Right hindlimb (tissue), 1 donor: ENCODE measurements around the gene ARHGAP10.
A peak's percentile ranks its signal among the peaks of the same experiment; 100 is the strongest.
"Not testable (repeated sequence)": the region's sequence is repeated elsewhere in the genome, so short reads cannot be mapped to it uniquely, and the experiment has no call there.

Source experiments
- DNase-seq: peaks from one replicate; pipeline ENCODE4 v3.0.0-alpha.2; 2018

Gene ARHGAP10

DNA sequence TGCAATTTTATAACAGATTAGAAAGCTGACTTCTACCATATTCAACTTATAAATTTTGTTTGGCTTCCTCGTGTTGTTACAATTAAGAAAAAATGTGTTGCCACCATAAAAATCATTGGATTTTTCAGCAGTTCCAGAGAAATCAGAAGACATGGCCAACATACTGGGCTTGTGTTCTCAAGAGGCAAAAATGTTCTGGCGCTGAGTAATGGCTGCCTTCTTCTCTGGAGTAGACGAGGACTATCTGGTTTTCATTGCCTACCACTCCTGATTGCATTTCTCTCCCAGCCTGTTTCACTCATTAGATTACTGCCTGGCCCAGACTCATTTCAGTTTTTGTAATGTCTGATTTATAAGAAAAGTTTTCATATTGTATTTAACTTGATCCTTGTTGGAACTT, 122.3 kb downstream of the ARHGAP10 start:
- no peak for DNase-seq

DNA sequence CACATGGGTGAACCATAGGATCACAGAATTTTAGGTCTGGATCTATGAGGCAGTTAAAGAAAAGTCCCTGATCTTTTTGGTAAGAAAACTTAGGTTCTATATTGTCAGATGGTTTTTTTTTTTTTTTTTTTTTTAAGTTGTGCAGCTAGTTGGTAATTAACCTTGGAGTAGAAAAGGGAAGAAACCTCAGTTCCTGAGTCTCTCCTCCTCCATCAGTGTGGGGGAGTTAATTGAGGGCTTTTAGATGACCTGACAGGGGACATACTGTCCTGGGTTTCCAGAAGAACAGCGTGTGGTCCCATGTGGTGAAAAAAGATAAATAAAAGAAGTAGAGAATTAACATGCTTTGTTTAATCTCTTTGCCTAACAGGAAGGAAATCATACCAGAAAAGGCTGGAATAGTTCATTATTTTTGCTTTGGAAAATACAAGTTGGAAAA, 123.7 kb downstream of the ARHGAP10 start:
- no peak for DNase-seq

DNA sequence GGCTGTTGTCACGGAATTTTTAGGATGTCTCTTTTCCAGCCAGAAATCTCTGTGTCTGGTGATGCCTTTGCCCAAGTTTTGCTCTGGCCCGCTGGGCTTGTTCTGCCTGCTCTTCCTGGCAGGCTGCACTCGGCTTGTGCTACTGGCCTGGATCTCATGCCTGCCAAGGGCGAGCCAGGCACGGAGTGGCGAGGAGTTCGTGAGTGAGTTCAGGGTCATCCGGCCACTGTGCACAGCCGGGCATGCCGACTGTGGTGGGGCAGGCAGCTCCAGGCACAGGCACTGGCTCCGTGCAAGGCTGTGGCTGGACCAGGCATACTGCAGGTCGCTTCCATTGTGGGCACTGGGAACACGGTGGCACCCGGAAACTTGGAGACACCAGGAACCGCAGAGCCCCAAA, 129.1 kb downstream of the ARHGAP10 start:
- DNase-seq, result no peak

DNA sequence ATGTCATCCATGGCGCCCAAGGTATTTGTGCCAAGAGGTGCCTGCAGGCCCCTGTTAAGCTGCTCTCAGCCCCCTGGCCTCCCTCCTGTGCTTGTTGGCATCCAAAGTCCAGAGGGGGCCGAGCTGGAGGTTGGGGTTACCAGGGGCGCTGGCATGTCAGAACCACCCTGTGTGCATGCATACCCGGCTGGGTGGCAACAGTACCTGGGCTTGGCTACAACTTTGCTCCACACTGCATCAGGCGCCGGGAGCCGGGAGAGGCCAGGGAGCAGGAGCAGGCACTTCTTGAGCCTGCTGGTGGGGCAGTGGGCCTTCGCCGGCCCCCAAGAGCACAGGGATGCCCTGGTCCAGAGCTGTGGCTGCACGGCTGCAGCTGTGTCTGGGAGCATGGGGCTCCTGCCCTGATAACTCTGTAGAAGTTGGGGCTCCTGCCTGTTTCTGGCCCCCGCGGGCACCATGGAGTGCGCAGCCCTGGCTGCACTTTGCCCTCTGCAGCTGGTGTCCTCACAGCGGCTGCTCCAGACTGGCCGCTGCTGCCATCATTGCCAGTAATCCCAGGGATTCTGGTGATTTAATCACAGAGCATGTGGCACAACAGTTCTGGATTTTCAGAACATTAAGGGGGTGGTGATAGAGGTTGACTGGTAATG, 130.3 kb downstream of the ARHGAP10 start:
- no peak for DNase-seq

DNA sequence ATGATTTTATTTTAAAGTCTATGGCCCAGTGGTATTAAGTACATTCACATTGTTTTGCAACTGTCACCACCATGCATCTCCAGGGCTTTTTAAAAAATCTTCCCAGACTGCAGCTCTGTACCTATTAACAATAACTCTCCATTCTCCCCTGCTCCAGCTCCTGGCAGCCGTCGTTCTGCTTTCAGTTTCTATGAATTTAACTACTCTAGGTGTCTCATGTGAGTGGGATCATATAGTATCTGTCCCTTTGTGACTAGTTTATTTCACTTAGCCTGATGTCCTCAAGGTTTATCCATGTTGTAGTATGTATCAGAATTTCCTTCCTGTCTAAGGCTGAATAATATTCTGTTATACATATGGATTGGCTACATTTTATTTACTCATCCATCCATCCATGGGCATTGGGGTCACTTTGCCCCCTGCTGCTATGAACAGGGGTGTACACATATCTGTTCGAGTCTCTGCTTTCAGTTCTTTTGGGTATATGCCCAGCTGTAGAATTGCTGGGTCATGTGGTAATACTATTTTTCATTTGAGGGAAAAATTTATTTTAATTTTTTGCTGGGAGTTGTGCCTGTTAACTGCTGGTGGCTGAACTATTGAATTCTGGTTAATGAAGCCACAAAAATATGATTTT, 131.3 kb downstream of the ARHGAP10 start:
- DNase-seq, result no peak

DNA sequence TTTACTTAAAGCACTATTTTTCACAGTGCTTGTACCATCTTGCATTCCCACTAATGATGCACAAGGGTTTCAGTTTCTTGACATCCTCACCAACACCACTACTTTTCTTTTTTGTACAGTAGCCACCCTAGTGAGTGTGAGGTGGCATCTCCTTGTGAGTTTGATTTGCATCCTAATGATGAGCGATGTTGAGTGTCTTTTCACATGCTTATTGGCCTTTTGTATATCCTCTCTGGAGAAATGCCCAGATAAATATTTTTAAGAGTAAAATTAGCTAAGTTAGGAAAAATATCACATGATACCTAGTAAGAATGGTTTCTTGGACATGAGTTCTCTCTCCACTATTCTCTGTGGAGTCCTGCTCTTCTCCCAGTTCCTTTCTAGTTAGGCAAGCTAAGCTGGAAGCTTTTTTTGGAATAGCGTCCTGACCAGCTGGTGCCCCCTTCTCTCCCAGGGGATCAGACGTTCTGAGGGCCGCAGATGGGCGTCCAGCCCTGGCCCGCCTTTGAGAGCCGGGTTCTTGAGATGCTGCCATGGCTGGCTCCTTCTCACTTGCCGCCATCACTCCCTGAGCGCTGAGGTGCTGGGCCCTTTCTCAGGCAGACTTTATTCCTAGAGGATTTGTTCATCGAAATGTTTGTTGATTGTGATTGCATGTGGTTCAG, 132.1 kb downstream of the ARHGAP10 start:
- no peak for DNase-seq

DNA sequence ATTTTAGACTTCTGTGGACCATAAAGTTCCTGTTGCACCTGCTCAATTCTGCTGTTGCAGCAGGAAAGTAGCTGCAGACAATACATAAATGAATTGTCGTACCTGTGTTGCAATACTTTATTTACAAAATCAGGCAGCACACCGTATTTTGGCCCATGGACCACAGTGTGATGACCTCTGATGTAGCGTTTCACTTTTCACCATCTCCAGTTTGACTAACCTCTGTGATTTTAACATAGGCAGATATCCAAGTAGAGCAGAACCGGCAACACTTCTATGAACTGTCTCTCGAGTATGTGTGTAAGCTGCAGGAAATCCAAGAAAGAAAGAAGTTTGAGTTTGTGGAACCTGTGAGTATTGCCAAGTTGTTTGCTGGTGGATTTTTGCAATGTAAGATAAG, 132.7 kb downstream of the ARHGAP10 start:
- no peak for DNase-seq

DNA sequence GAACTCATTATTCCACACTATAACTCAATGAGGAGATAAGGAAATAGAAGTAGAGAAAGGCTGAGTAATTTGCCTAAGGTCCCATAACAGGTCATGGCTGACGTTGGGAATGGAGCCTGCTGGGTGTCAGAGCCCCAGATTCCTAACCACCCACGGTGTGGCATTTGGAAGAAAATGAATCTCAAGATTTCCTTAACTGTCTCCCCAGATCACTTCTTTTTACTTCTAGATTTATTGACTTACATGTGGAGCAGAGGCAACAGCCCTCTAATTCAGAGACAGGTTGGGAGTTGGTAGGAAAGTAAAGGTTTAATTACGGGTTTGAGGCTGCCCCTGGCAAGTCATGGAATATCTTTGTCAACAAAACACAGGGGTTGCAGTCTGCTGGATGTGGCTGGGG, 134.0 kb downstream of the ARHGAP10 start:
- DNase-seq, result no peak

DNA sequence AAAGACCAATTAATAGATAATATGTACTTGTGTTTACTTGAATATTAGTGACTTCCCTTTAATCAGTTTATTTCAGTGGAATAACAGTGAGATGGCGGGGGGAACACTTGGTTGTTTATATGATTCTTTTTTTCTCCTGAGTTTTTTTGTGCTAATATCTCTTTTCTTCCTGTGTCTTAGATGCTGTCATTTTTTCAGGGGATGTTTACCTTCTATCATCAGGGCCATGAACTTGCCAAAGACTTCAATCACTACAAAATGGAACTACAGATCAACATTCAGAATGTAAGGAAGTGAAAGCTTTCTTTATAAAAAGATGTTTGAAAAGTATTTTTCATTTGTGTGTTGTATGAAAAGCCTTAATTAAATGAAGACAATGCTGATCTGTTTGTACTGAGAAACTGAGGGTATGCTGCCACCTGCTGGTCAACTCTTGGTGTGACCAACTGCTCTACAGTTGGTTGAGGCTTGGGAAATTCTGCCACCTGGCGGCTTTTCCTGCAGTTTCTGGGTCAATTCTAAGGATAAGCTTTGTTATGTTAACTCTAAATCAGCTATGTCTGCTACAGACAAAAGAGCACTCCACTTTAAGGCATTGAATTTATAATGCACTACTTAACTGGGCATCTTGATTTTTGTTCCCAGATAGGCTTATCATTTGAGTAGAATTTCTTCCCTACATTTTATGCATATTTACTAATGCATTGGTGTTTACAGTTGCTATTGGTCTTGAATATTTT, 134.8 kb downstream of the ARHGAP10 start:
- DNase-seq, result peak; percentile 92

DNA sequence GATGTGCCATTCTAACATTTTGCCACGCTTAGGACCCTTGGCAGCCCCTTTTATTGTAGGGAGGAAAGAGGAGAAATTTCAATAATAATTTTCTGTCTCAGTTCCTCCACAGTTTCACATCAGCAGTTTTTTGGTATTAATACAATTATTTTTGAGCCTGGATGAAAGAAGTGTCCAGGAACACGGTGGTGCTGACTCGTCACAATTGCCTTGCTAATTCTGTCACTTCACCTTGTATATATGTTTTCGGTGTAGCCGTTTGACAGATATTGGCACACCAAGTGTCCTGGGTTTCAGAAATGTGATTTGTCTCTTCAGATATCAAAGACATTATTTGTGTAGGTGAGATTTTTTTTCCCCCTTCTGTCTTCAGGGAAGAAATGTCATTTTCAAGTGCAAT, 142.2 kb downstream of the ARHGAP10 start:
- DNase-seq, result no peak

DNA sequence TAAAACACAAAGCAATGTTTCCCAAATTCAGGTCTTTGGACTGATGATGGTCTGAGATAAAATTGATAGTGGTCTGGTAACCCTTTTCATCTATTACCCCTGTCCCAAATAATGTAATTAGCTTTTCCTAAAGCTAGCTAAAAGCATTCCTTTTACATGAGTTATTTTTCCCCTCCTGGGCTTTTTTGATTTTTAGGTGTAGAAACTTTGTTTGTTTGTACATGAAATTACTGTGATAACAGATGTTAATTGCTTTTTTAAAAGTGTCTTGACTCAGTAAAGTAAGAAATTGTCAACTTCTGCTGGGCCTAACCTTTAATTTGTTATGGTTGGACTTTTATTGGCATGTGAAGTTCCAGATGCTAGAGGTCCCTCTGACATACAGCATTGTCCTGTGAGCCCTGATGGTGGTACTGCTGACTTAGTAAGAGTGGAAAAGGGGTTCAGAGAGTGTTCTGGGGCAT, 145.5 kb downstream of the ARHGAP10 start:
- DNase-seq, result no peak

DNA sequence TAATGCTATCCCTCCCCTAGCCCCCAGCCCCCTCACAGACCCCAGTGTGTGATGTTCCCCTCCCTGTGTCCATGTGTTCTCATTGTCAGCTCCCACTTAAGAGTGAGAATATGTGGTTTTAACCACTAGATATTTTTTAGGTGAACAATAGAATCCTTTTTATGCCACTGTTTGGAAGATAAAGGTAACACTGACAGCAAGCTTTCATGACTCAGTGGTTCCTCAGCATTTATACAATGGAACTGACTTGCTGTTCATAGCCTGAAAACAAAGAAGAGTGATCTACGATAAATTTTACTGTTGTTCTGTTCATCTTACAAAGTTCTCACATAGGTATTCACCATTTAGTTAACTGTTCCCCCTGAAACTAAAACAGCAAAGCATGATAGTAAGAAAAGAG, 147.8 kb downstream of the ARHGAP10 start:
- no peak for DNase-seq

DNA sequence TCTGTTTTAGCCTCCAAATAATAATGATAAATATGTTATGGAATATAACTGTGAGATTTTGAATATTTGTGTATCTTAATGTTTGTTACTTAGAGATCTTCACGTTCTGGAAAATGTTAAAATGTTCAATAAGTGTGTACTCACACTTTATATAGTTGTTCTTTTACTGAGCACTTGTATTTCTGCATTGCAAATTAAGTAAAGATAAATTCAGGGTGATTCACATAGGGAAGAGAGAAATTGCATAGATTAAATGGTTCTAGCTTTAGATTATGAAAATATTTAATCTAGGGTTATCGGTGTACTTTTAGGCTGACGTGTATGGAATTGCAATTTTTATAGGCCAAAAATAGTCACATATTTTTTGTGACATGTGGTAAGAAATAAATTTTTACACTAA, 148.6 kb downstream of the ARHGAP10 start:
- DNase-seq, result no peak

DNA sequence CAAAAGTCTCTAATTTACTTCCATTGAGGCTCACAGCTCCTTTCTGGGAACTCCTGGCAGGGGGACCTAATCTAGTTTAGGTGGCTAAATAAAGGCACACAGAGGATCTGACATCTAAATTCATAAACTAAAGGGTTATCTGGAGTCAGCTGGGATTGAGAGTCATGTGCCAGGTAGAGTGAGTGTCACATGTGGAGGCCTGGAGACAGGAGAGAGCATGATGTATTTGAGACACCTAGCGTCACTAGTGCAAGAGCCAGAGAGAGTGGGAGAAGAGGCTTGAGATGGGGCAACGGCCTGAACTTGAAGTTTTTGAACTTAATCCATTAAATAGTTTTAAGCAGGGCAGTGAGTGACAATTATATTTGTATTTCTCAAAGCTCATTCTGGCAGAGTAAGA, 152.6 kb downstream of the ARHGAP10 start:
- no peak for DNase-seq

DNA sequence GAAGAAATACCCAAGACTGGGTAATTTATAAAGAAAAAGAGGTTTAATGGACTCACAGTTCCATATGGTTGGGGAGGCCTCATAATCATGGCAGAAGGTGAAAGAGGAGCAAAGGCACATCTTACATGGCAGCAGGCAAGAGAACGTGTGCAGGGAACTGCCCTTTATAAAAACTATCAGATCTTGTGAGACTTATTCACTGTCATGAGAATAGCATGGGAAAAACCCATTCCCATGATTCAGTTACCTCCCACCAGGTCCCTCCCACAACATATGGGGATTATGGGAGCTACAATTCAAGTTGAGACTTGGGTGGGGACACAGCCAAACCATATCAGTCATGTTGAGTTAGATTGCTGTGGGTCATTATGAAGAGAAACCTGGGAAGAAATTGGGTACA, 153.3 kb downstream of the ARHGAP10 start:
- DNase-seq, result not testable (repeated sequence)

DNA sequence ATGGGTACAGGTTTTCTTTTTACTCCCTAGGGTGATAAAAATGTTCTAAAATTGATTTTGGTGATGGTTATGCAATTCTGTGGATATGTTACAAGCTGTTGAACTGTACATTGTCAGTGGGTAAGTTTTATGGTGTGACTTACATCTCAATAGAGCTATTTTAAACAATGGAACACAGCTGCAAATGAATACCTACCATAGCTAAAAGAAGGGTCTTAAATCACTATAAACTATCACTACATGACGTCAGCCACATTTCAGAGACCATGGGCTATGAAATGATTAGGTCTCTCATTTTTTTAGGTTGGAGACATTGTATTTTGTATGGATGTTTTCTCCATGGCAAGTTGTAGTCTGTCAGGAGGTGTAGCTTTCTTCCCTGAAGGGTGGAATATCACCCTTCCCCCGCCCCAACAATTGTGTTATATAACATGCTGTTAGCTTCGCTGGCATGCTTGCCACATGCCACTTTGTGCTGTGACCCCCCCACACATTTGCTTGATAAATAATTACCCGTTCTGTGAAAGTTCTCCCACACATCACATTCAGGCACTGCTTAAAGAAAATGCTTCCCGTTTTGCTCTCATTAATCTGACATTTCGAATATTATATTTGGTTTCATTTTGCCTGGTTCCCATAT, 159.7 kb downstream of the ARHGAP10 start:
- DNase-seq, result no peak

DNA sequence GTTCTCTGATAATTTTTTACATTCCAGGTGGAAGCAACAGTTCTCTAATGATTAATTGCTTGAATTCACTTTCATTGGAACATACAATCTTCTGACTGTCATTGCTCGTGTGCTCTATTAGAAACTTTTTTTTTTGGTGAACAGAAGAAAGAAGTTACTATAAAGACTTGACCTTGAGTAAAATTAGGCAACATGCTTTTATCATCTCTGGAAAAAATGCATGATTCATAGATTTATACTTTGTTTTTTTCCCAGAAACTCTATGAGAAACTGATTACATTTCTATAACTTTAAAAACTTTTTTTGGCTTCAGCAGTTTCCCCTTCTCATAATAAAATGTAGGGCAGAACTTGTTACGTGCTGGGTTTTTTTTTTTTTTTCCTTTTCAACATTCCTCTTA, 167.6 kb downstream of the ARHGAP10 start:
- DNase-seq, result no peak

DNA sequence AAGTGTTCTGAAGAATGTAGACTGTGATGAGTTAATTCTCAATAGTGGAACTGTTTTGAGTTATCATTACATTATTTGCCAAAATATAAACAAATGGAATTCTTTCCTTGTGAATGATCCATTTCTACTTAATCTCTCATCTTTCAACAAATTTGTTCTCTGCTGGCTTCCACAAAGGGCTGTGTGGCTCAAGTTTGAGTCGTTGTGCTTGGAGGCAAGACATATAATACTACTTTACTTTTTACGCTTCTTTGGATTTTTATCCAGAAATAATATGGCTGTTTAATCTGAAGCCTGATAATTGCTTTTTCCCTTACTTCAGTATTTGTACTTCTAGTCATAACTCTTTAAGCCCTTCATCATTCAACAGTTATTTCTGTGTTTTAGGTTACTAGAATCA, 169.5 kb downstream of the ARHGAP10 start:
- DNase-seq, result no peak

DNA sequence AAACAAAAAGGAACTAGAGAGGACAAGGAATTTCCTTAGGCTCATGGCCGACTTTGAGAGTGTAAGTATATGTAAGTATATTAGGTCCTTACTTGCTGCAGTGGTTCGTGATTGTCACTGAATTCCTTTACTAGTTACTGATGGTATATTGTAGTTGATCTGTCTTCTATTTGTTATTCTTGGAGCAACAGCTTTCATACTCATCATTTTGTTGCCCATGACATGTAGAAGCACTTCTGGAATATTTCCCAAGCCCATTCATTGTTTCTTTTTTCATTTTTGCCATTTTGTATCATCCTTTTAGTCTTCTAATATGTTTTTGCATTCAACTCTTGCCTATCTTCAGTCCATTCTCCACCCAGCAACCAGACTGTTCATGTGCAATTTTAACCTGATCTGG, 170.0 kb downstream of the ARHGAP10 start:
- DNase-seq, result no peak

DNA sequence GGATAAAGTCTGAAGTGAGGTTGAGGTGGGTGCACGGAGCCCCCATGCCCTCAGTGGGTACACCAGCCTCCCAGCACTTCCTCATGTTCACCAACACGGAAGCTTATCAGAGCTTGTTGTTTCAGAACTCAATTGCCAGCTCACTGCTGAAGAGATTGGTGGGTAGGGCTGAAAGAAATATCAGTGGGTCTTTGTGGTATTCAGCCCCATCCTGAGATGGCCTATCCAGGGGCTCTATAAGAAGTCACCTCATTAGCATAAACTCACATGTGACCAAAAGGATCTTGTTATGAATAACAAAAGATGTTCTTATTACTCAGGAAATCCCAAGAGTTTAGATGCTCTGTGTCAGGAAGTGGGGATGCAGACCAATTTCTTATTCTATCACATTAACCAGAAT, 177.3 kb downstream of the ARHGAP10 start:
- DNase-seq, result no peak

DNA sequence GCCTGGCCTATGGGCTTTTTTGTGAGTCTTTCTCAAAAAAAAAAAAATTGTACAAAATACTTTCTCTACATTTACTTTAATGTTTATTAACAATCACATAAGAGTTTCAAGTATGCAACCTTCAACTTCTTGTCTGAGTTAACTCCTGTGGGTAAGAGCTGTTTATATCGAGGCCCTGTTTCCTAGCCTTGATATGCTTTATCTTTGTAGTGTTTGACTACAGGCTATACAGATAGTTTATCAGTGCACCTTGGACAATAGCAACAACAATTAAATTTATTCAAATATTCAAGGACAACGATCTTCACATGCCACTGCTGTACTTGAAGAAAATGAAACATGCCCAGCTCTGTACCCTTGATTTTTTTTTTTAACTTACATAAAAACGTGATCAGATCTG, 178.4 kb downstream of the ARHGAP10 start:
- DNase-seq, result no peak

DNA sequence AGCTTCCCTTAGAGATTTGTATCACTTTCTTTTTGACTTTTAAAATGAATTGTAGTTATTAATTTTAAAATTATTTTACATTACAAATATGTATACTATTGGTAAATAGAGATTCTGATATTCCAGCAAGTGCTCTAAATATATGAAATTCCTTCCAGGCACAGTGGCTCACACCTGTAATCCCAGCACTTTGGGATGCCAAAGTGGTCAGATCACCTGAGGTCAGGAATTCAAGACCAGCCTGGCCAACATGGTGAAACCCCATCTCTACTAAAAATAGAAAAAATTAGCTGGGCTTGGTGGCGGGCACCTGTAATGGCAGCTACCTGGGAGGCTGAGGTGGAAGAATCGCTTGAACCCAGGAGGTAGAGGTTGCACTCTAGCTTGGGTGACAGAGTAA, 180.2 kb downstream of the ARHGAP10 start:
- not testable (repeated sequence) for DNase-seq

DNA sequence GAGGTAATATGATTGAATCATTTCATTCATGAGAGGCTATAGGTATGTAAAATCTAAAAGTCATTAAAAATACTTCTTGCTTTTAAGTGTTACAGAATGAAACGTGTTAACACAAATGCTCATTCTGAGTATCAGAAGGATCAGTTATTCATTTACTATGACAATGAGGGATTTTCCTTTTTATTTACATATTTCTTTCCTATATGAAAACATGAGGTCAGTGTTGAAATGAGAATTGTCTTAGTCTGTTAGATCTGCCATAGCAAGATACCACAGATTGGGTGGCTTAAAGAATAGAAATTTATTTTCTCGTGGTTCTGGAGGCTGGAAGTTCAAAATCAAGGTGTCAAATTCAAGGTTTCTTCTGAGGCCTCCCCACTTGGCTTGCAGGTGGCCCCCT, 181.2 kb downstream of the ARHGAP10 start:
- DNase-seq, result no peak
